ENCODE results near the gene TMEM191C.
"Not testable (repeated sequence)": the region's sequence is repeated elsewhere in the genome, so short reads cannot be mapped to it uniquely, and the experiment has no call there.

TMEM191C gene

GRCh38 chr22:21467337-21468193 is at the start of gene TMEM191C:
Gene TMEM191C, plus strand, starts transcription at chr22:21467387. Its CDS starts 73 bp downstream, at chr22:21467460.
- not testable (repeated sequence) for DNase-seq

- DNase-seq = not testable (repeated sequence)
Observed at GRCh38 chr22:21417853-21418252, 49.3 kb upstream of the TMEM191C start.

GRCh38 chr22:21418974-21419638 is 48.1 kb upstream of the TMEM191C start:
- not testable (repeated sequence) for DNase-seq

- not testable (repeated sequence) for DNase-seq
Observed at GRCh38 chr22:21420180-21420763, 46.9 kb upstream of the TMEM191C start.

- DNase-seq = not testable (repeated sequence)
Observed at GRCh38 chr22:21424084-21424709, 43.0 kb upstream of the TMEM191C start.

- DNase-seq = not testable (repeated sequence)
Observed at GRCh38 chr22:21434378-21435233, 32.6 kb upstream of the TMEM191C start.

GRCh38 chr22:21435998-21436810 is 31.0 kb upstream of the TMEM191C start:
- DNase-seq = not testable (repeated sequence)

- not testable (repeated sequence) for DNase-seq
Observed at GRCh38 chr22:21438013-21438412, 29.2 kb upstream of the TMEM191C start.

- not testable (repeated sequence) for DNase-seq
Observed at GRCh38 chr22:21440018-21440636, 27.1 kb upstream of the TMEM191C start.

- DNase-seq = not testable (repeated sequence)
Observed at GRCh38 chr22:21440676-21441075, 26.5 kb upstream of the TMEM191C start.

GRCh38 chr22:21441170-21441569 is 26.0 kb upstream of the TMEM191C start:
- DNase-seq = not testable (repeated sequence)

- DNase-seq = not testable (repeated sequence)
Observed at GRCh38 chr22:21442123-21442522, 25.1 kb upstream of the TMEM191C start.

- DNase-seq = not testable (repeated sequence)
Observed at GRCh38 chr22:21442646-21443045, 24.5 kb upstream of the TMEM191C start.

GRCh38 chr22:21443057-21443734 is 24.0 kb upstream of the TMEM191C start:
- no peak for DNase-seq

- no peak for DNase-seq
Observed at GRCh38 chr22:21443735-21444421, 23.3 kb upstream of the TMEM191C start.

GRCh38 chr22:21444701-21445436 is 22.3 kb upstream of the TMEM191C start:
- no peak for DNase-seq

- DNase-seq = no peak
Observed at GRCh38 chr22:21445437-21446127, 21.6 kb upstream of the TMEM191C start.

All from NCI-H1105 treated with DMSO at 0.1 percent for 48 hours (cell line).